IPS-NIHi7 (cell line): ENCODE results near the gene SLC36A1.
A peak's percentile ranks its signal among the peaks of the same experiment; 100 is the strongest.
"Not testable (repeated sequence)": the region's sequence is repeated elsewhere in the genome, so short reads cannot be mapped to it uniquely, and the experiment has no call there.

Experiments
- DNase-seq: peaks from one replicate; pipeline ENCODE4 v3.0.0; 2012; ENCODE audit warnings: mixed read lengths; ENCODE audit errors: extremely low spot score

Gene SLC36A1

GRCh38 chr5:151483647-151484046, 36.2 kb downstream of the SLC36A1 start:
- DNase-seq: no peak

- no peak for DNase-seq
These were observed 40.1 kb downstream of the SLC36A1 start for GRCh38 chr5:151487544-151487943.

- DNase-seq: no peak
These were observed 43.2 kb downstream of the SLC36A1 start for GRCh38 chr5:151490627-151491026.

GRCh38 chr5:151491062-151491461, 43.7 kb downstream of the SLC36A1 start:
- DNase-seq: no peak

- no peak for DNase-seq
These were observed 45.3 kb downstream of the SLC36A1 start for GRCh38 chr5:151492729-151493128.

- no peak for DNase-seq
These were observed 46.3 kb downstream of the SLC36A1 start for GRCh38 chr5:151493665-151494064.

- DNase-seq: no peak
These were observed 47.9 kb downstream of the SLC36A1 start for GRCh38 chr5:151495320-151495719.

GRCh38 chr5:151496041-151496484, 48.7 kb downstream of the SLC36A1 start:
- peak; percentile 26 for DNase-seq

- DNase-seq: no peak
These were observed 50.1 kb downstream of the SLC36A1 start for GRCh38 chr5:151497391-151498002.

GRCh38 chr5:151498395-151499155, 51.2 kb downstream of the SLC36A1 start:
- DNase-seq: no peak

- no peak for DNase-seq
These were observed 52.2 kb downstream of the SLC36A1 start for GRCh38 chr5:151499501-151500035.

GRCh38 chr5:151504006-151504405, 56.6 kb downstream of the SLC36A1 start:
- no peak for DNase-seq

GRCh38 chr5:151508308-151508707, 60.9 kb downstream of the SLC36A1 start:
- not testable (repeated sequence) for DNase-seq

GRCh38 chr5:151509231-151509630, 61.8 kb downstream of the SLC36A1 start:
- DNase-seq: no peak

- DNase-seq: no peak
These were observed 62.4 kb downstream of the SLC36A1 start for GRCh38 chr5:151509836-151510235.

GRCh38 chr5:151517122-151517920, 69.9 kb downstream of the SLC36A1 start:
- DNase-seq: no peak

- no peak for DNase-seq
These were observed 72.9 kb downstream of the SLC36A1 start for GRCh38 chr5:151520294-151520693.

- no peak for DNase-seq
These were observed 74.8 kb downstream of the SLC36A1 start for GRCh38 chr5:151522226-151522625.

GRCh38 chr5:151523335-151523734, 75.9 kb downstream of the SLC36A1 start:
- DNase-seq: peak; percentile 84

GRCh38 chr5:151528153-151528552, 80.8 kb downstream of the SLC36A1 start:
- no peak for DNase-seq

- no peak for DNase-seq
These were observed 81.6 kb downstream of the SLC36A1 start for GRCh38 chr5:151528996-151529395.

- no peak for DNase-seq
These were observed 84.2 kb downstream of the SLC36A1 start for GRCh38 chr5:151531581-151531980.
